22Rv1 (cell line): ENCODE measurements around the gene CITED1.

Experiments used
- CTCF ChIP-seq: fragments of 450-650 bp; IDR thresholded peaks from 2 replicates; pipeline ENCODE4 v1.5.1; 2017; ENCODE audit warnings: mild to moderate bottlenecking
- ZFX ChIP-seq: fragments of 450-650 bp; IDR thresholded peaks from 2 replicates; pipeline ENCODE4 v1.6.1; 2017; ENCODE audit warnings: antibody characterized with exemption, borderline replicate concordance

DNA sequence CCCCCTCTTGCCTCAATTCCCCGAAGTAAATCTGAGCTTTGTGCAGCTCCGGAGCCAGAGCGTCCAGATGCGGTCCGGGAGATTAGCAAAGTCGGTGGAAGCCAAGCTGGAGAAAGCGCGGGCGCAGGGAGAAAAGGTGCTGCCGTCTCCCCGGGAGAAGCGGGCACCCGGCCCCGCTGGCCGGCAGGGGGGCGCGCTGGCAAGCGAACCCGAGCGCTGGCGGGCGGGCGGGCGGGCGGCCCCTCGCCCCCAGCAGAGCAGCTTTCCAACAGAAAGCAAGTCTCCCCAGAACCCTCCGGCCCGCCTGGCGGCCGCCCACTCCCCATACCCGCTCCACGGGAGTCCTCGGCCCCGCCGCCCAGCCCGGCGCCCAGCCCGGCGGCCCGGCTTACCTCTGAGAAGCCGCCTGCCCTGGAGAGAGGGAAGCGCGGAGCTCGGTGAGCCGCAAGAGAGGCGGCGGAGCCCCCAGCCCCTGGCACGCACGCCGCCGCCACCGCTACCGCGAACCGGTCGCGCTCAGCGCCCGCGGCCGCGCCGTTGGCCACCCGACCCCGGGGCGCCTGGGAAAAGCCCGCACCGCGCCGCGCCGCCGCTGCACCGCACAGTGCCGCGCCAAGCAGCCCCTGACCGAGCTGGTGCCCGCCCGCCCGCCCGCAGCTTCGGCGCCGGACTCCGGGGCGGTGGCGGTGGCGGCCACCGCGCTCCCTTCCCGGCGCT is 529 bp upstream of the CITED1 start:
- TF ChIP-seq CTCF (no peak), ZFX (no peak)
